Neuronal stem cell (in vitro differentiated cells): ENCODE measurements around the gene CTDP1.
A peak's percentile ranks its signal among the peaks of the same experiment; 100 is the strongest.

Source experiments
- DNase-seq: peaks from one replicate; pipeline ENCODE4 v3.0.0-alpha.2; 2013; ENCODE audit warnings: low spot score
- H2AFZ ChIP-seq: one replicate; pipeline ENCODE4 v1.6.1; 2013; ENCODE audit warnings: mild to moderate bottlenecking, low read length, inconsistent platforms
- H2AK5ac ChIP-seq: 2 replicates; pipeline ENCODE4 v1.6.1; 2013; ENCODE audit warnings: low read depth, mild to moderate bottlenecking, inconsistent platforms, low read length, moderate library complexity, mixed read lengths
- H2BK120ac ChIP-seq: 2 replicates; pipeline ENCODE4 v1.6.1; 2013; ENCODE audit warnings: low read depth, mild to moderate bottlenecking, inconsistent platforms, low read length, moderate library complexity, mixed read lengths
- H2BK12ac ChIP-seq: one replicate; pipeline ENCODE4 v1.6.1; 2013; ENCODE audit warnings: low read length, inconsistent platforms
- H2BK15ac ChIP-seq: 2 replicates; pipeline ENCODE4 v1.6.1; 2013; ENCODE audit warnings: mild to moderate bottlenecking, low read length, inconsistent platforms, mixed read lengths
- H2BK5ac ChIP-seq: one replicate; pipeline ENCODE4 v1.6.1; 2013; ENCODE audit warnings: inconsistent platforms, mild to moderate bottlenecking, low read length, moderate library complexity
- H3K14ac ChIP-seq: one replicate; pipeline ENCODE4 v1.6.1; 2013; ENCODE audit warnings: low read length, inconsistent platforms
- H3K18ac ChIP-seq: 2 replicates; pipeline ENCODE4 v1.6.1; 2013; ENCODE audit warnings: low read length, inconsistent platforms
- H3K23ac ChIP-seq: 2 replicates; pipeline ENCODE4 v1.6.1; 2013; ENCODE audit warnings: low read depth, mild to moderate bottlenecking, mixed read lengths, low read length, inconsistent platforms; ENCODE audit not compliant: poor library complexity
- H3K27ac ChIP-seq: replicated peaks from 3 replicates; pipeline ENCODE4 v1.5.1; 2013; ENCODE audit warnings: low read length, inconsistent platforms
- H3K27me3 ChIP-seq, 3 experiments: 2 replicates each; pipeline ENCODE4 v1.6.1; 2013; ENCODE audit warnings: low read length in 3 of 3, mild to moderate bottlenecking in 2 of 3, inconsistent platforms in 1 of 3, low read depth in 1 of 3, mixed read lengths in 1 of 3, moderate library complexity in 1 of 3; ENCODE audit not compliant: control insufficient read depth in 3 of 3, insufficient read depth in 3 of 3
- H3K36me3 ChIP-seq, 2 donors: replicated peaks in 1 of 2; 2 replicates each; pipeline ENCODE4 v1.6.1; 2013; ENCODE audit warnings: low read length in 2 of 2; ENCODE audit not compliant: control insufficient read depth in 2 of 2, insufficient read depth in 2 of 2
- H3K4ac ChIP-seq: 2 replicates; pipeline ENCODE4 v1.6.1; 2013; ENCODE audit warnings: inconsistent platforms, mild to moderate bottlenecking, low read length, moderate library complexity
- H3K4me1 ChIP-seq, 2 donors: 1 replicate in 1 of 2; 2 replicates in 1 of 2; pipeline ENCODE4 v1.6.1; 2013; ENCODE audit warnings: low read length in 2 of 2, low read depth in 1 of 2; ENCODE audit not compliant: control insufficient read depth in 2 of 2, insufficient read depth in 1 of 2
- H3K4me2 ChIP-seq: one replicate; pipeline ENCODE4 v1.6.1; 2013; ENCODE audit warnings: mild to moderate bottlenecking, low read length, inconsistent platforms; ENCODE audit not compliant: insufficient read depth, poor library complexity, severe bottlenecking
- H3K4me3 ChIP-seq, 2 donors: 2 replicates each; pipeline ENCODE4 v1.5.1; 2013; ENCODE audit warnings: low read length in 2 of 2, mild to moderate bottlenecking in 2 of 2, inconsistent platforms in 1 of 2, moderate library complexity in 1 of 2
- H3K79me1 ChIP-seq: one replicate; pipeline ENCODE4 v1.6.1; 2013; ENCODE audit warnings: low read depth, mild to moderate bottlenecking, inconsistent platforms, low read length, moderate library complexity
- H3K9ac ChIP-seq: one replicate; pipeline ENCODE4 v1.6.1; 2013; ENCODE audit warnings: mild to moderate bottlenecking, low read depth, low read length, inconsistent platforms; ENCODE audit not compliant: poor library complexity
- H3K9me3 ChIP-seq, 2 donors: replicated peaks in 1 of 2; 2 replicates each; pipeline versions ENCODE3 to v1.6.1; 2013; ENCODE audit warnings: low read length in 2 of 2, mild to moderate bottlenecking in 2 of 2, inconsistent platforms in 1 of 2, low read depth in 1 of 2, mixed read lengths in 1 of 2, moderate library complexity in 1 of 2; ENCODE audit not compliant: control insufficient read depth in 2 of 2, insufficient read depth in 1 of 2
- H4K8ac ChIP-seq: one replicate; pipeline ENCODE4 v1.6.1; 2013; ENCODE audit warnings: low read depth, mild to moderate bottlenecking, inconsistent platforms, low read length, moderate library complexity
- H4K91ac ChIP-seq: one replicate; pipeline ENCODE4 v1.6.1; 2013; ENCODE audit warnings: low read length, low read depth, mild to moderate bottlenecking, inconsistent platforms; ENCODE audit not compliant: poor library complexity
- WGBS, 2 donors: extraction: QIAGEN DNeasy Blood & Tissue Kit; methylation state at CpG; one replicate each; pipeline ENCODE4 v1.1.7; 2013; ENCODE audit warnings: missing lambda C conversion rate in 2 of 2, mixed read lengths in 1 of 2; ENCODE audit not compliant: insufficient read length in 2 of 2, insufficient replicate concordance in 1 of 2; ENCODE audit errors: extremely low coverage in 2 of 2; 5-methylcytosine and 5-hydroxymethylcytosine counted together

CTDP1 gene

DNA sequence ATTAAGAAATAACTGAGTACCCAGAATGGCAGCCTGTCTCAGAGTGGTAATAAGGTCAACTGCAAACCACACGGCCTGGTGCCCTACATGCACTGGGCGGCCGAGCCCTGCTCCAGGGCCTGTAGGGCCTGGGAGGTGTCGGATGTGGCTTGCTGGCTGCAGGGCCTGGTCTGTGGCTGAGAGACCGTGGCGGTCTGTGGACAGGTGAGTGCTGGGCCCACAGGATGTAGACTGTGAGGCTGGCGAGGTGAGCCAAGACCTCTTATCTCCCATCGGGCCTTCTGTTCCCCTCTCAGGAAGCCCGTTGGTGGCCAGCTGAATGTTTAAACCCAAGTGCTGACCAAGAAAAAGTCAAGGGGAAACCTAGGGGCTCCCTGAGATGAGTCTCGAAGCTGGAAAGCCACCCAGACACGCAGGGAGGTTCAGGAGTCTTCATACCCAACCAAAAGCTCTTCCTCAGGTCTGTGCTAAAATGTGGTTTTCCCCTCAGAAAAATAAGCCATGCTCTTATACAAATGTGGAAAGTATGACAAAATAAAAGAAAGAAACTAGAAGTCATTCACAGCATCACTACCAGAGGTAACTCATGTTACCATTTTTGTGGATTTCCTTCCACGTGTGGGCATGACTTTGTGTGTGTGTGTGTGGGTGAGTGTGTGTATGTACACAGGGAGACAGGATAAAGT lies 47.7 kb upstream of the CTDP1 start:
- no peak overlapping the region for H3K9ac ChIP-seq
- H2BK120ac ChIP-seq: no peak overlapping the region
- no peak overlapping the region for H2AK5ac ChIP-seq
- H3K27ac ChIP-seq: no peak overlapping the region
- DNase-seq: no peak
- H2BK15ac ChIP-seq: no peak overlapping the region
- no peak overlapping the region for H2AFZ ChIP-seq
- WGBS, 2 donors: no CpG with 5 or more reads among the region's 12 CpGs
- no peaks in the 10 kb centered on the region for H3K36me3 ChIP-seq
- H3K4me3 ChIP-seq: no peak overlapping the region
- no peak overlapping the region for H3K4ac ChIP-seq
- H3K18ac ChIP-seq: peak overlapping the region; percentile 36
- no peak overlapping the region for H3K4me2 ChIP-seq
- peaks cover 0 to 3% of the 10 kb centered on the region in 2 donors for H3K9me3 ChIP-seq
- H4K91ac ChIP-seq: no peak overlapping the region
- no peak overlapping the region for H4K8ac ChIP-seq
- no peaks in the 10 kb centered on the region for H3K4me1 ChIP-seq
- no peaks in the 10 kb centered on the region for H3K79me1 ChIP-seq
- H3K23ac ChIP-seq: no peak overlapping the region
- no peak overlapping the region for H3K14ac ChIP-seq
- H2BK5ac ChIP-seq: no peak overlapping the region
- H2BK12ac ChIP-seq: no peak overlapping the region
- peaks cover 0 to 17% (median 4%) of the 10 kb centered on the region in 3 experiments for H3K27me3 ChIP-seq

DNA sequence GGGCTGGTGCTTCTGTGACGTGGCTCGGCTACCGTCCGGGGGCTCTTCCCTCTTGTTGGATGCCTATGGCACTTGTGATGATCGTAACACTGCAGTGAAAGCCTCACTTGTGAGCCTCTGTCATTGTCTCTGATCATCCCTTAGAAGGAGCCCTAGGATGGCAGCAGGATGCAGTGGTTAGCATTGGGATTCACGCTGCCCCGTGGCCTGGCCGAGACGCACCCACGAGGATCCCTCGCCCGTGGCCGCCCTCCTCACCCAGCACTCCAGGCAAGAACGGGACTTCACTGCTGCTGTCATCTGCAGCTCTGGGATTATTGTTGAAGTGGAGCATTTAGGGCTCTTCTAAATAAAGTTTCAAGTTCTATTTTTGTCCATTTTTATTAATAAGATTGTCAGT lies 46.8 kb upstream of the CTDP1 start:
- H2BK15ac ChIP-seq: no peak overlapping the region
- no peak overlapping the region for H3K27ac ChIP-seq
- H4K91ac ChIP-seq: no peak overlapping the region
- H2BK120ac ChIP-seq: no peak overlapping the region
- no peak overlapping the region for H3K9ac ChIP-seq
- no peak overlapping the region for H2BK5ac ChIP-seq
- H3K18ac ChIP-seq: peak overlapping the region; percentile 19
- no peak overlapping the region for H3K4ac ChIP-seq
- H3K14ac ChIP-seq: no peak overlapping the region
- H3K9me3 ChIP-seq: peaks cover 0 to 3% of the 10 kb centered on the region in 2 donors
- H3K23ac ChIP-seq: no peak overlapping the region
- peak overlapping the region; percentile 75 for H2AK5ac ChIP-seq
- H3K79me1 ChIP-seq: no peaks in the 10 kb centered on the region
- no peak overlapping the region for H2BK12ac ChIP-seq
- H3K4me3 ChIP-seq: no peak overlapping the region
- no peak for DNase-seq
- H3K27me3 ChIP-seq: peaks cover 2 to 12% (median 11%) of the 10 kb centered on the region in 3 experiments
- H4K8ac ChIP-seq: no peak overlapping the region
- H3K36me3 ChIP-seq: no peaks in the 10 kb centered on the region
- no peak overlapping the region for H3K4me2 ChIP-seq
- WGBS, 2 donors: no CpG with 5 or more reads among the region's 14 CpGs
- H3K4me1 ChIP-seq: no peaks in the 10 kb centered on the region
- no peak overlapping the region for H2AFZ ChIP-seq

DNA sequence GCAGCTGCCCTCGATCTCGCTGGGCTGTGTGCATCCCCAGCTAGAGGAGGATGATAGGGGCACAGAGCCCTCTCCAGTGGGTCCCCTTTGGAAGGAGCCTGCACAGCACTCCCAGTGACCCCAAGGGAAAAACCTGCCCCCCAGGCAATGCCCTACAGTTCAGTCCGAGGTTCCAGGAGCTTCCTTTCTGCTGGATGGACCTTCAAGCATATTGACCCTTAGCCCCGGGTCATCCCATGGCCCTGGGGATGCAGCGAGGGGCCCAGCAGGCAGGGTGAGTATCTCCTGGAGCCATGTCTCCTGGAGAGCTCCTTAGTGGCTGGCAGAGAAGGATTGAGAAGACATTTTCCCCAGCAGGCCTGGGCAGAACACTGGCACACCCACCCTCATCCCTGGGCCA lies 45.4 kb upstream of the CTDP1 start:
- H2BK15ac ChIP-seq: no peak overlapping the region
- no peak overlapping the region for H4K91ac ChIP-seq
- no peak overlapping the region for H3K18ac ChIP-seq
- no peak for DNase-seq
- no peaks in the 10 kb centered on the region for H3K36me3 ChIP-seq
- WGBS, 2 donors: no CpG with 5 or more reads among the region's 5 CpGs
- H3K9me3 ChIP-seq: peaks cover 0 to 3% of the 10 kb centered on the region in 2 donors
- H2BK120ac ChIP-seq: no peak overlapping the region
- H2BK5ac ChIP-seq: no peak overlapping the region
- no peak overlapping the region for H3K23ac ChIP-seq
- H4K8ac ChIP-seq: no peak overlapping the region
- H2AK5ac ChIP-seq: no peak overlapping the region
- peaks cover 1 to 22% (median 5%) of the 10 kb centered on the region in 3 experiments for H3K27me3 ChIP-seq
- no peaks in the 10 kb centered on the region for H3K4me1 ChIP-seq
- H3K4me2 ChIP-seq: no peak overlapping the region
- no peak overlapping the region for H3K4me3 ChIP-seq
- H3K14ac ChIP-seq: no peak overlapping the region
- H3K4ac ChIP-seq: no peak overlapping the region
- H3K79me1 ChIP-seq: peaks cover 2% of the 10 kb centered on the region
- no peak overlapping the region for H2BK12ac ChIP-seq
- no peak overlapping the region for H2AFZ ChIP-seq
- no peak overlapping the region for H3K27ac ChIP-seq
- H3K9ac ChIP-seq: no peak overlapping the region

DNA sequence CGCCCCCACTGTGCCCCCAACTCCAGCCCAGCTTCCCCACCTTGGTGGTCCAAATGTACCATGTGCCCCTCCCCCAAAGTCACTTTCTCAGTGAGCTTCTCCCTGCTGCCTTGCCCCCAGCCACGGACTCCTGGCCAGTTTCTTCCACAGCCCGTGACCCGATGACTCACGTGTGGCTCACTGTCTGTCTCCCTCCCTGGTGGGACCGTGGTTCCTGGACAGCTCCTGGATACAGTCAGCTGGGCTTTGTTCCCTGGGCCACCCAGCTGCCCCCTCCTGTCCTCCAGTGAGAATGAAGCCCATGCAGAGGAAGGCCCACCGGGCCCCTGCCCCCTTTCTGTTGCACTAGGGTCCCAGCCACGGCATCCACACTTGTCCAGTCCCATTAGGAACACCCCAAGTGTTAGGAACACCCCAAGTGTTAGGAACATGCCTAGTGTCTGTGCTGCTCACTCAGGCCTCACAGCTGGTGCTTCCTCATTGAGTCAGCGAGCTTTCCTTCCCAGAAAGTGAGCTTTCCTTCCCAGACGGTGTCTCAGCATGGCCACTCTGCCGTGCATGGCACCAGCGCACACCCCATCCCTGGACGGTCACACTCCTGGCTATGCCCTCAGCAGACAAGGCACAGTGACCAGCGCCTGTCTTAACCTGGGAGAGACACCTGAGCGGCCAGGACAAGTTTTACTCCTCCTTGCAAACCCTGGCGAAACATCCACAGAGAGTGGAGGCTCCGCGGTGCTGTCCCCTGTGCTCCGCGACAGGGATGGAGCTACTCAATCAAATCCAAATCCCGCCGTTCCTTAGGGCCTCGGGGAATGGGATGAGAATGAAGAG lies 44.8 kb upstream of the CTDP1 start:
- Histone ChIP-seq H3K4me3 (no peak overlapping the region), H4K8ac (no peak overlapping the region), H2BK120ac (no peak overlapping the region), H3K36me3 (no peaks in the 10 kb centered on the region), H2AK5ac (no peak overlapping the region), H3K14ac (no peak overlapping the region), H4K91ac (no peak overlapping the region), H3K79me1 (peaks cover 2% of the 10 kb centered on the region), H3K4ac (no peak overlapping the region), H3K27me3 (peaks cover 2 to 22% (median 5%) of the 10 kb centered on the region in 3 experiments), H3K9me3 (peaks cover 0 to 3% of the 10 kb centered on the region in 2 donors), H2BK15ac (no peak overlapping the region), H3K18ac (peak overlapping the region; percentile 51), H2BK5ac (no peak overlapping the region), H3K9ac (no peak overlapping the region), H3K4me1 (no peaks in the 10 kb centered on the region), H3K23ac (no peak overlapping the region), H3K4me2 (no peak overlapping the region), H3K27ac (no peak overlapping the region), H2BK12ac (no peak overlapping the region), H2AFZ (no peak overlapping the region)
- no CpG with 5 or more reads among the region's 23 CpGs for WGBS, 2 donors
- no peak for DNase-seq
